Measurements from ENCODE around the gene RBMS3. TPM values are rescaled to one million over a fixed set of nuclear protein-coding genes. Genes with fewer than 3 reads are reported as not detected.

The RBMS3 gene
- total RNA-seq, 1 donor from 2014 or later: 58.5 TPM

- no peak for TF ChIP-seq CTCF (IDR thresholded peaks at IDR 0.05)
- no peaks in the 10 kb centered on the region for H3K9me3 ChIP-seq
- no peaks in the 10 kb centered on the region for H3K36me3 ChIP-seq
- no peaks in the 10 kb centered on the region for H3K4me1 ChIP-seq
- H3K27me3 ChIP-seq (ENCODE audit: low read depth): no peaks in the 10 kb centered on the region
- no peak for DNase-seq
- peak; percentile 32 to 47 for ATAC-seq
- intact Hi-C loops (cut with DNase I): loop anchor here (10.0 kb wide), 1 partner anchor 52 kb away; no protein-coding TSS in a partner anchor
- peak overlapping the region; percentile 64 for H3K4me3 ChIP-seq
- H3K27ac ChIP-seq: peak overlapping the region; percentile 85
Measured at GRCh38 chr3:29282427-29283230, 1.8 kb downstream of the RBMS3 start.

GRCh38 chr3:29283231-29284119 is 2.6 kb downstream of the RBMS3 start:
- Histone ChIP-seq H3K36me3 (no peaks in the 10 kb centered on the region), H3K27me3 (ENCODE audit: low read depth) (no peaks in the 10 kb centered on the region), H3K27ac (peak overlapping the region; percentile 85), H3K4me3 (peak overlapping the region; percentile 64), H3K9me3 (no peaks in the 10 kb centered on the region), H3K4me1 (no peaks in the 10 kb centered on the region)
- ATAC-seq: no peak
- intact Hi-C loops (cut with DNase I): loop anchor here (10.0 kb wide), 1 partner anchor 51 kb away; no protein-coding TSS in a partner anchor
- TF ChIP-seq CTCF (IDR thresholded peaks at IDR 0.05): no peak
- DNase-seq: no peak

GRCh38 chr3:29284497-29284896 is 3.6 kb downstream of the RBMS3 start:
- peak overlapping the region; percentile 85 for H3K27ac ChIP-seq
- DNase-seq: no peak

GRCh38 chr3:29285471-29286071 is 4.7 kb downstream of the RBMS3 start:
- H3K27me3 ChIP-seq (ENCODE audit: low read depth): no peaks in the 10 kb centered on the region
- ATAC-seq: no peak
- DNase-seq: no peak
- H3K9me3 ChIP-seq: no peaks in the 10 kb centered on the region
- H3K4me3 ChIP-seq: peak overlapping the region; percentile 39
- peaks cover 6% of the 10 kb centered on the region for H3K4me1 ChIP-seq
- no peak for TF ChIP-seq CTCF (IDR thresholded peaks at IDR 0.05)
- peak overlapping the region; percentile 66 for H3K27ac ChIP-seq
- intact Hi-C loops (cut with DNase I): loop anchor here (10.0 kb wide), 1 partner anchor 49 kb away; no protein-coding TSS in a partner anchor
- H3K36me3 ChIP-seq: no peaks in the 10 kb centered on the region

More at GRCh38 chr3:29284497-29284896, 3.6 kb downstream of the RBMS3 start:
- intact Hi-C loops (cut with DNase I): loop anchor here (10.0 kb wide), 1 partner anchor 50 kb away; no protein-coding TSS in a partner anchor
- H3K4me3 ChIP-seq: peak overlapping the region; percentile 64
- H3K4me1 ChIP-seq: no peaks in the 10 kb centered on the region
- H3K27me3 ChIP-seq (ENCODE audit: low read depth): no peaks in the 10 kb centered on the region
- H3K36me3 ChIP-seq: no peaks in the 10 kb centered on the region
- H3K9me3 ChIP-seq: no peaks in the 10 kb centered on the region
- no peak for ATAC-seq
- no peak for TF ChIP-seq CTCF (IDR thresholded peaks at IDR 0.05)

Data from lower lobe of right lung (tissue), 2 donors.